SK-MEL-5 (cell line): Measurements from ENCODE around the gene CD276. TPM values are rescaled to one million over a fixed set of nuclear protein-coding genes. Genes with fewer than 3 reads are reported as not detected.
"Not testable (repeated sequence)": the region's sequence is repeated elsewhere in the genome, so short reads cannot be mapped to it uniquely, and the experiment has no call there.

Experiments used
- DNase-seq: peaks from one replicate; pipeline ENCODE4 v3.0.0-alpha.2; 2016; ENCODE audit warnings: low read depth, low spot score
- in situ Hi-C: cut with HindIII; loops from 2 replicates; pipeline ENCODE4 v1.10.0; 2016; ENCODE audit warnings: low sequenced_read_pairs, high pct_unique_total_duplicates, low pct_unique_long_range_greater_than_20kb
- total RNA-seq: library from RNA; depleted of rRNA; stranded (reverse); fragments of >200 nt; shearing (Covaris generic); gene quantifications from 2 replicates; pipeline ENCODE4 v1.2.3, GENCODE V29; 2014

CD276 gene
- total RNA-seq, 1 experiment from 2014 or later, result 27.2 TPM

GRCh38 chr15:73723191-73723590 is 39.0 kb downstream of the CD276 start:
- DNase-seq, result no peak
- in situ Hi-C loops, result no loop called here

DNA sequence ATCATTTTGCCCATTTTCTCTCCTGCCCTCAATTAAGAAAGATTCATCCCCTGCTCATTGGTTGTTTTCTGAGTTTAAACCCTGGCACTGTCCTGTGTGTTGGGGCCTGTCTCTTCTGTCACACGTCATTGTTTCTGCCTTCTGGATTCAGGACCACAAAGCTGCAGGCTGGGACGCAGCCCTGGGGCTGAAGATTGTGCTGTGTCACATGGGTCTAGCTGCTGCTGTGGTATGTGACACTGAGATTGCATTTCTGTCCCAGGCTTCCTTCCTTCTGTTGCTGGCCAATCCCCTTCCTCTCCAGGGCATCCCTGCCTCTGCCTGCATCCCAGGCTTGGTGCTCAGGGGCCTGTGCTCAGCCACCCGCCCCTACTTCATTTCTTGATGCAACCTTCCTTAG is 40.0 kb downstream of the CD276 start:
- in situ Hi-C loops, result no loop called here

DNA sequence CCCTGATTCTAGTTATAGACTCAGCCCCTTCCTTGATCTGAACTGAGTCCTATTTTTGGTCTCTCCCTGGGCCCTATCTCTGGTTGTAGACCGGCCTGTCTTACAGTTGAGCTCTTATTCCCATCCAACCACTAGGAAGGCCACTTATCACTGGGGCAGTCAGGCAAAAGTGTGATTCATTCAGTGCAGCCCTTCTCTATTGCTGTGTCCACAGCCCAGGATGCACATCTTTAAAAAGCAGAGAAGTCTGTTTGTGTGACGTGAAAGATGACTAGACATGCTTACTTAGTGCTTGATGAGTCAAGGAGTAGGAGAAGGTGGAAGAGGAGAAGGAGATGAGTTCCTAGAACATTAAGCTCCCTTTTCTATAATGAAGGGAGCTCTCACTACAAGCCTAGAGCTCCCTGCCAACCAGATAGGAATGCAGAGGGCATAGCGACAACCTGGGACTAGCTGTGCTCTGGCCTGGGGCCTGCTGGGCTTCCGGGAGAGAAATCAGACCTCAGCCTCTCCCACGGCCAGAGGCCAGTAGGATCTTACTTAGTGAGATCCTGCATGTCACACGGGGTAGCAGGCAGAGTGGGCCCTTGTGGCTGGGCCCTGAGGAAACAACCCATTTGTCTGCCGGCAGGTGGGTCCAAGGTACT is 43.3 kb downstream of the CD276 start:
- DNase-seq, result no peak

More for the DNA sequence above, 40.0 kb downstream of the CD276 start:
- DNase-seq, result no peak

GRCh38 chr15:73732051-73732450 is 47.9 kb downstream of the CD276 start:
- in situ Hi-C loops, DNase-seq: not testable (repeated sequence)

More for the DNA sequence above, 43.3 kb downstream of the CD276 start:
- in situ Hi-C loops, result no loop called here

GRCh38 chr15:73732930-73733329 is 48.7 kb downstream of the CD276 start:
- no peak for DNase-seq
- in situ Hi-C loops, result no loop called here

DNA sequence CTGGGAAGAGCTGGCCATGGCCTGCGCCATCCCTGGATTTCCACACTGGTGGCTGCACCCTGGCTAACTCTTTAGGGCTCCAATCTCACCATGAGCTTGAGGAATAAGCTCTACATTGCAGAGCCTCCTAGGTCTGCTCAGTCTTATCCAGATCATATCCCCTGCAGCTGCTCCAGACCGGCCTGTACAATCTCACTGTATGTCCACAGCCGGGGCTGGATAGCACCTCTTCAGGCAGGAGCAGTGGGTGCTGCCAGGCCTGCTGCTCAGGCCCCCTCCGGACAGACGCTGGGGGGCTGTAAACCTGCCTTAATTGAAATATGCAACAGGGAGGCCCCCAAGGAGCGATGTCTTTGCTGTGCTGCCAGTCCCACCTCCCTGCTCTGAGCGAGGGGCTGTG is 53.4 kb downstream of the CD276 start:
- no peak for DNase-seq
- in situ Hi-C loops, result no loop called here

GRCh38 chr15:73740152-73741048 is 56.2 kb downstream of the CD276 start:
- in situ Hi-C loops, result no loop called here
- no peak for DNase-seq

DNA sequence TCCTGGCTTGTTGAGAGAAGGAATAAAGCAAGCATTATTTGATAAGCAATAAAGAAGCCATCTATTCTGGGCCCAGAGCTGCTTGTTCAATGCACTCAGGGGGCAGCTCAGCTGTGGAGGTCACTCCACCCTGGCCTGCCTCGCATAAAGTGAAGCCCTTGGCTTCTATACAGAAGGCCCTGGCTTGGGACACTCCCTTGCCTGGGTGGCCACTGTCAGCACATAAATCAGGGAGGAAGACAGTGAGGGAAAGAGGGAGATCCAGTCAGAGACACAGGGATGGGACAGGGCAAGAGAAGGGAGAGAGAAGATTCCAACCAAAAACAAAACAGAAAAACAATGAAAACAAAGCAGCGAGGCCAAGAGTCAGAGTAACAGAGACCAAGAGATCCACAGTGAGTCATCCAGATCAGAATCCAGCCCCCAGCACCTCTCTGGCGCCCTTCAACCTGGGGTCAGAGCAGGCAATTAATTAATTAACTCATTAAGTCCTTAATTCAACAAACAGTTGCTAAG is 57.2 kb downstream of the CD276 start:
- in situ Hi-C loops, result no loop called here

GRCh38 chr15:73744293-73744692 is 60.1 kb downstream of the CD276 start:
- in situ Hi-C loops, result no loop called here
- DNase-seq, result no peak

More for the DNA sequence above, 57.2 kb downstream of the CD276 start:
- DNase-seq, result peak; percentile 35

- no peak for DNase-seq
- in situ Hi-C loops, result no loop called here
These were observed 60.9 kb downstream of the CD276 start for GRCh38 chr15:73745073-73745472.

- in situ Hi-C loops, result no loop called here
- no peak for DNase-seq
These were observed 62.1 kb downstream of the CD276 start for GRCh38 chr15:73746261-73746660.

GRCh38 chr15:73746883-73747282 is 62.7 kb downstream of the CD276 start:
- no peak for DNase-seq
- in situ Hi-C loops, result no loop called here

GRCh38 chr15:73747847-73748590 is 63.8 kb downstream of the CD276 start:
- DNase-seq, result no peak
- in situ Hi-C loops, result no loop called here

GRCh38 chr15:73748730-73749129 is 64.5 kb downstream of the CD276 start:
- DNase-seq, result no peak
- in situ Hi-C loops, result no loop called here

GRCh38 chr15:73749533-73749932 is 65.3 kb downstream of the CD276 start:
- DNase-seq, result no peak
- in situ Hi-C loops, result no loop called here

GRCh38 chr15:73749971-73750370 is 65.8 kb downstream of the CD276 start:
- no peak for DNase-seq
- in situ Hi-C loops, result no loop called here

DNA sequence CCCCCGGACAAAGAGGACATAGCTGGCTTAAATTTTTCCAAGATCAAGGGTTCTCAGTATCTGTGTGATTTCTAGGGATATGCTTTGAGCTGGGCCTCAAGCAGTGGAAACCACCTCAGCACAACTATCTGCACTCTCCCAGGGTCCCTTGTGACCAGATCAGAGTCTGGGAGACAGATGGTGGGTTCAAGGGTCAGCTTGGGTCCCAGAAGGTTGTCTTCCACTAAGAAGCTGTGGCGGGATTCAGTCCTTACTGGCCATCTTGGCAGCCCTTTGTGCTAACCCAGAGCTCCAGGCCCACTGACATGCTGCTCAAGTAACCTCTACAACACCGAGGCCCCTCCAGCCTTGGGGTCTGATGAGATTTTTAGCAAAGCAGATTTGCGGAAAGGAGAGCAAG is 66.3 kb downstream of the CD276 start:
- in situ Hi-C loops, result no loop called here

GRCh38 chr15:73750951-73751350 is 66.8 kb downstream of the CD276 start:
- no peak for DNase-seq
- in situ Hi-C loops, result no loop called here

More for the DNA sequence above, 66.3 kb downstream of the CD276 start:
- no peak for DNase-seq
